GM21423 (cell line): ENCODE measurements around the gene GRB2.
"Not testable (repeated sequence)": the region's sequence is repeated elsewhere in the genome, so short reads cannot be mapped to it uniquely, and the experiment has no call there.

Experiments
- ATAC-seq: cut with Tn5 transposase; IDR thresholded peaks from one replicate; pipeline ENCODE4 v1.9.1; 2021; ENCODE audit warnings: mild to moderate bottlenecking, moderate library complexity; ENCODE audit not compliant: unreplicated experiment

GRB2 gene

GRCh38 chr17:75405365-75406221 is at the start of gene GRB2:
Gene GRB2 (minus strand): TSS chr17:75405678. CDS start chr17:75393628, 12,050 bp downstream.
- ATAC-seq: peak; percentile 78

DNA sequence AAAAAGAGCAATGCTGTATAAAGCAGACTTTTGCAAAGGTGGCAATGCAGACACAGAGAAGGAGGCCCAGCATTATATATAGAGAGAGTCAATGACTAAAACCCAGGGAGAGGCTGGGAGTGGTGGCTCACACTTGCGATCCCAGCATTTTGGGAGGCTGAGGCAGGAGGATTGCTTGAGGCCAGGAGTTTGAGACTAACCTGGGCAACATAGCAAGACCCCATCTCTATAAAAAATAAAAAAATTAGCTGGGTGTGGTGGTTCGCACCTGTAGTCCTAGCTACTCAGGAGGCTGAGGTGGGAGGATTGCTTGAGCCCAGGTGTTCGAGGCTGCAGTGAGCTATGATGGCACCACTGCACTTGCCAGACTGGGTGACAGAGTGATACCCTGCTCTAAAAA is 49.2 kb upstream of the GRB2 start:
- not testable (repeated sequence) for ATAC-seq

- ATAC-seq: no peak
Measured at GRCh38 chr17:75454193-75454592, 48.7 kb upstream of the GRB2 start.

DNA sequence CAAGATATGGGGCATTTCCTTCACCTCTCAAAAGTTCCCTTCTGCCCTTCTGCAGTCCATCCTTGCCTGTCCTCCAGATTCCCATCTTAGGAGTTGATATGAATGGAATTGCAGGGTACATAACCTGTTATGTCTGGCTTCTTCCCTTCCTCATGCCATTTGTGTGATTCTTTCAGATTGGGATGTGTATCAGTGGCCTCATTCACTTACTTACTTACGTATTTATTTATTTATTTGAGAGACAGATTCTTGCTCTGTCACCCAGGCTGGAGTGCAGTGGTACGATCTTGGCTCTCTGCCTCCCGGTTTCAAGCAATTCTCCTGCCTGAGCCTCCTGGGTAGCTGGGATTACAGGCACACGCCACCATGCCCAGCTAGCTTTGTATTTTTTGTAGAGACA is 44.8 kb upstream of the GRB2 start:
- ATAC-seq: no peak

DNA sequence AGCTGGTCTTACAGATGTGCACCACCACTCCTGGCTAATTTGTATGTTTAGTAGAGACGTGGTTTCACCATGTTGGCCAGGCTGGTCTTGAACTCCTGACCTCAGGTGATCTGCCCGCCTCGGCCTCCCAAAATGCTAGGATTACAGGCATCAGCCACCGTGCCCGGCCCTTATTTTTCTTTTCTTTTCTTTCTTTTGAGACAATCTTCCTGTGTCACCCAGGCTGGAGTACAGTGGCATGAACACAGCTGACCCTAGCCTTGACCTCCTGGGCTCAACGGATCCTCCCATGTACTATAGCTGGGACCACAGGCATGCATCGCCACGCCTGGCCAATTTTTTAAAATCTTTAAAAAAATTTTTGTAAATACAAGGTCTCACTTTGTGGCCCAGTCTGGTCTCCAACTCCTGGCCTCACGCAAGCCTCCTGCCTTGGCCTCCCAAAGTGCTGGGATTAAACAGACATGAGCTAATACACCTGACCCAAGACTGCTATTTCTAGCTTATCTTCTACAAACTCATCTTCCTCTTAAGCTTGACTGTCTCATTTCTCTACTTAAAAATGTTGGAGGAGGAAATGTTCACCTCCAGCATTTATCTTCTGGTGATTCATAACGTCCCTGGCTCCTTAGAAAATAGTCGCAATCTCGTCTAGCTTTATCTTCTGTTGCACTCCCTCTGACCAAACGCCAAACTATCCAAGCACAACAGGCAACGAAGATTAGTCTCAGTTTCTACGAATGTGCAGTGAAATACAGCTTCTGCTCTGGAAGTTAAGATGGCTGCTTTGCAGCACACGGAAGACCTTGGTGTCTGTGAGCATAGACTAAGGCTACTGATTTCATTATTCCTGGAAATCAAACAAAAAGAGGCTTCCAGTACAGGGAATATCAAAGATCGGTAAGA is 42.7 kb upstream of the GRB2 start:
- ATAC-seq: no peak

DNA sequence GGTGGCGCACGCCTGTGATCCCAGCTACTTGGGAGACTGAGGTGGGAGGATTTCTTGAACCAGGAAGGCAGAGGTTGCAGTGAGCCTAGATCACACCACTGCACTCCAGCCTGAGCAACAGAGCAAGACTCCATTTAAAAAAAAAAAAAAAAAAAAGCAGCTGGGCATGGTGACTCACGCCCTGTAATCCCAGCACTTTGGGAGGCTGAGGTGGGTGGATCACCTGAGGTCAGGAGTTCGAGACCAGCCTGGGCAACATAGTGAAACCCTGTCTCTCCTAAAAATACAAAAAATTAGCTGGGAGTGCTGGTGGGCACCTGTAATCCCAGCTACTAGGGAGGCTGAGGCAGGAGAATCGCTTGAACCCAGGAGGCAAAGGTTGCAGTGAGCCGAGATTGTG is 40.4 kb upstream of the GRB2 start:
- ATAC-seq: not testable (repeated sequence)

- no peak for ATAC-seq
Measured at GRCh38 chr17:75445296-75445695, 39.8 kb upstream of the GRB2 start.

GRCh38 chr17:75442168-75443103 is 37.0 kb upstream of the GRB2 start:
- ATAC-seq: no peak

- no peak for ATAC-seq
Measured at GRCh38 chr17:75440738-75441448, 35.4 kb upstream of the GRB2 start.

DNA sequence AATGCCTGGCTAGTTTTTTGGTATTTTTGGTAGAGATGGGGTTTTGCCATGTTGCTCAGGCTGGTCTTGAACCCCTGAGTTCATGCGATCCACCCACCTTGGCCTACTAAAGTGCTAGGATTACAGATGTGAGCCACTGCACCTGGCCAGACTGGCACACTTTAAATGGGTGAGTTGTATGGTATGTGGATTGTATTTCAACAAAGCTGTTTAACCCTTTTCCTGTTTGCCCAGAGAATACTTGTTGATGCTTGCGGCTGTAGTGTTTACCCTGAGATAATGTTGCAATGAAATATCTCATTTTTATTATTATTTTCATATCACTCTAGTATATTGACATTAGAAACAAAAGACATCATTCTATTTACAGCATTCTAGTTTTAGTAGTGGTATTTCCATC is 33.8 kb upstream of the GRB2 start:
- no peak for ATAC-seq

DNA sequence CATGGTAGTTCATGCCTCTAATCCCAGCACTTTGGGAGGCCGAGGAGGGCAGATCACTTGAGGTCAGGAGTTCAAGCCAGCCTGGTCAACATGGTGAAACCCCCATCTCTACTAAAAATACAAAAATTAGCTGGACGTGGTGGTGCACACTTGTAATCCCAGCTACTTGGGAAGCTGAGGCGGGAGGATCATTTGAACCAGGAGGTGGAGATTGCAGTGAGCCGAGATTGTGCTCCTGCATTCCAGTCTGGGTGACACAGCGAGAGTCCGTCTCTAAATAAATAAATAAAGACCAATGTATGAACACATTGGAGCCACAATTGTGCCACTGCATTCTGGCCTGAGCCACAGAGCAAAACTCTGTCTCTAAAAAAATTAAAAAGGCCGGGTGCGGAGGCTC is 31.9 kb upstream of the GRB2 start:
- ATAC-seq: not testable (repeated sequence)

DNA sequence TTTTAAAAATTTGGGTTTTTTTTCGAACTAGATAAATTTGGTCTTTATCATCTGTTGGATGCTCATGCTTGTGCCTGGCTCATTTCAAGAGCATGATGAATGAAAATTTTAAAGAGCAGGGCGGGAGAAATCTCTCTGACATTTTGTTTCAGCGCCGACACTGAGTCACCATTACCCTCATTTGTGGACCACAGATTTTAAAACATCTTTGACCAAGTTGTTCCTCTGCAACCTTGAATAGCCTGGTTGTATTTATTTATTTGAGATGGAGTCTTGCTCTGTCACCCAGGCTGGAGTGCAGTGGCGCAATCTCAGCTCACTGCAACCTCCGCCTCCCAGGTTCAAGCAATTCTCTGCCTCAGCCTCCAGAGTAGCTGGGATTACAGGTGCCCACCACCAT is 29.0 kb upstream of the GRB2 start:
- ATAC-seq: not testable (repeated sequence)

GRCh38 chr17:75433218-75433783 is 27.8 kb upstream of the GRB2 start:
- ATAC-seq: no peak

- no peak for ATAC-seq
Measured at GRCh38 chr17:75430159-75430974, 24.9 kb upstream of the GRB2 start.

DNA sequence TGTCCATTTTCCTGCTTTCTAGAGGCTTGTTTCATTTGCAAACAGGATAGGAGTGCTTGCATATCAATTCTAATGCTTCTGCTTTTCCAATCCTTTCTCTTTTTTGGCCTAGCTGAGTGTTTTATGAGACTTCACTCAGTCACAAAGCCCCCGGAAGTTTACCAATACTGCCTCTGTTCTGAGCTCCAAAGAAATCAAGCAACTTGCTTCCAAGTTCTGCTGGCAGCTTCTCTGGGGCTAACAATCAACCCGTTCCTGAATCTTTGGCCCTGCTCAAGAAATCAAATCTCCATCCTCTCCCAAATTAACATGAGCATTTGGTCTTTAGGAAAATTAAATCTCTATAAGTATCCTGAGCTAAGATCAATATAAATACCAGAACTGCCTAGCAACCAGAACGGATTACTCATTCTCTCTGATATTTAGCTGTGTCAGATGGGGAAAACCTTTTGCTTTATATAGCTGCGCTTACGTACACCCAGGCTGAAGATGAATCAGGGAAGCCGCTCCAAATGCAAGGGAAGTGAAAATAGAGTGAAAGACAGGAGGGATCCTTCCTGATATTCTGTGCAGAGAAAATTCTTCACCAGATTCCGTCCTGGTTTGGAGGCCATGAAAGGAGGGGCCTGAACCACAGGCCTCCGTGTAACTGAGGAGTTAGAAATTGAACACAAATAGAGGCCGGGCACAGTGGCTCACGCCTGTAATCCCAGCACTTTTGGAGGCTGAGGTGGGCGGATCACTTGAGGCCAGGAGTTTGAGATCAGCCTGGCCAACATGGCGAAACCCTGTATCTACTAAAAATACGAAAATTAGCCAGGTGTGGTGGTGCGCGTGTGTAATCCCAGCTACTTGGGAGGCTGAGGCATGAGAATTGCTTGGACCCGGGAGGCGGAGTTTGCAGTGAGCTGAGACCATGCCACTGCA is 23.3 kb upstream of the GRB2 start:
- ATAC-seq: no peak

DNA sequence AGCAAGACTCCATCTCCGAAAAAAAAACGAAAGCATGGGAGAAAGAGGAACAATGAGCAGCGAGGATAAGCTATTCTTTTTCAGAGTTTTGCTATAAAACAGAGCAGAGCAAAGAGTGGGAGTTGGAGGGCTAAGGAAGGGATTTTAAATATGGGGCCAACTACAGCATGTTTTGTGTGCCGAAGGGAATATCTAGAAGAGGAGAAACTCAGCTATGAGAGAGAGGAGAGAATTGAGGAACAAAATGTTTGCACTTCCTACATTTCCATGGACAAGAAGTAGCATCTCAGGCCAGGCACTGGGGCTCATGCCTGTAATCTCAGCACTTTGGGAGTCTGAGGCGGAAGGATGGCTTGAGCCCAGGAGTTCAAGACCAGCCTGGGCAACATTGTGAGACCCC is 13.1 kb upstream of the GRB2 start:
- no peak for ATAC-seq

- no peak for ATAC-seq
Measured at GRCh38 chr17:75417054-75417580, 11.6 kb upstream of the GRB2 start.

DNA sequence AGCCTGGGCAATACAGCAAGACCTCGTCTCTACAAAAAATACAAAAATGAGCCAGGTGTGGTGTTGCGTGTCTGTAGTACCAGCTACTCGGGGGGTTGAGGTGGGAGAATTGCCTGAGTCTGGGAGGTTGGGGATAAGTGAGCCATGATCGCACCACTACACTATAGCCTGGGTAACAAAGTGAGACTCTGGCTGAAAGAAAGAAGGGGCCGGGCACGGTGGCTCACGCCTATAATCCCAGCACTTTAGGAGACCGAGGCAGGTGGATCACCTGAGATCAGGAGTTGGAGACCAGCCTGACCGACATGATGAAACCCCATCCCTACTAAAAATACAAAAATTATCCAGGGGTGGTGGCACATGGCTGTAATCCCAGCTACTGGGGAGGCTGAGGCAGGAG is 10.5 kb upstream of the GRB2 start:
- no peak for ATAC-seq
